ENCODE results near the gene TMPRSS6.

GRCh38 chr22:37047006-37047405, 62.5 kb downstream of the TMPRSS6 start:
- TF ChIP-seq CTCF (IDR thresholded peaks at IDR 0.05; ENCODE audit: low read depth, low read length, poor library complexity, severe bottlenecking): no peak
- TF ChIP-seq EZH2phosphoT487 (IDR thresholded peaks at IDR 0.05; ENCODE audit: borderline replicate concordance, low read length): no peak

All from DOHH2 (cell line).